GM12875 (cell line): ENCODE measurements around the gene HGFAC.

Source experiments
- H3K4me3 ChIP-seq: one replicate; pipeline ENCODE4 v1.5.1; 2011; ENCODE audit warnings: low read depth, low read length, control low read depth
- TF ChIP-seq, protein P1 (sequence below): IDR thresholded peaks from 2 replicates; pipeline ENCODE4 v1.5.1; 2011; ENCODE audit warnings: low read depth, mild to moderate bottlenecking, control low read depth, inconsistent platforms, low read length, moderate library complexity, borderline replicate concordance; ENCODE audit not compliant: insufficient read depth

HGFAC gene

DNA sequence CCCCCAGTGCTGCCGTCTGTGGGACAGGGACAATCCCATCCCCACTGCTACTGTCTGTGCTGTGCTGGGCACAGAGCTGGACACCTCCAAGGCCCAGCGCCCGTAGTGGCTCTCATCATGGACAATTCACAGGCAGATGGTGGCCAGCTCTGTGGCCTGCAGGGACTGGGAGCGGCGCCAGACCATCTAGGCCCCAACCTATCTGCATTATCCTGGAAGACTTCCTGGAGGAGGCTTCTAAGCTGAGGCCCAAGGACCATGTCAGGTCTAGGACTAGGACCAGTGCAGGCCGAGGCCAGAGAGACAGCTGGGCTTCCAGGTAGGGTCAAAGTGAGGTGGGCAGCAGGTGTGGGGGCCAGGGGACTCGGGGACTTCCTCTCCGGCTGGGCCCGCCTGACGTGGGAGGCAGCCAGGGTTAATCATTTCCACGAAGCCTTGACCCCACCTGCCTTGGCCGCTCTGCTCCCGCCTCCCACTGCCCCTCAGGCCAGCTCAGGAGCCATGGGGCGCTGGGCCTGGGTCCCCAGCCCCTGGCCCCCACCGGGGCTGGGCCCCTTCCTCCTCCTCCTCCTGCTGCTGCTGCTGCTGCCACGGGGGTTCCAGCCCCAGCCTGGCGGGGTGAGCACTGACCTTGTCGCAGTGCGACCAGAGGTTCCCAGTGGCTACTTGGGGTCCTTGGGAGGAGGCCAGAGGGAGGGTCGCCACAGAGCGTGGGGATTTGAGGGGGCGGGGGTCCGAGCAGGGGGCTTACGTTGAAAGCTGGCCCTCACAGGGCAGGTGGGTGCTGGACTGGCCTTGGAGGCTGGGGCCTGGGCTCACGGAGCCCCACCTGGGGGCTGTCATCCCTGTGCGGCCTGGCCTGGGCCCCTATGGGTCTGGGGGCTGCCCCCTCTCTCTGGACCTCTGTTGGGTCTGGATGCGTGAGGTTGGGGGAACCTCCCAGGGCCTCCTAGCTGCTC, at the start of gene HGFAC:
HGFAC (plus strand) TSS at position 468 of the 959 bp plus-strand sequence; CDS start at position 502, 34 bp downstream.
- TF ChIP-seq, protein P1, sequence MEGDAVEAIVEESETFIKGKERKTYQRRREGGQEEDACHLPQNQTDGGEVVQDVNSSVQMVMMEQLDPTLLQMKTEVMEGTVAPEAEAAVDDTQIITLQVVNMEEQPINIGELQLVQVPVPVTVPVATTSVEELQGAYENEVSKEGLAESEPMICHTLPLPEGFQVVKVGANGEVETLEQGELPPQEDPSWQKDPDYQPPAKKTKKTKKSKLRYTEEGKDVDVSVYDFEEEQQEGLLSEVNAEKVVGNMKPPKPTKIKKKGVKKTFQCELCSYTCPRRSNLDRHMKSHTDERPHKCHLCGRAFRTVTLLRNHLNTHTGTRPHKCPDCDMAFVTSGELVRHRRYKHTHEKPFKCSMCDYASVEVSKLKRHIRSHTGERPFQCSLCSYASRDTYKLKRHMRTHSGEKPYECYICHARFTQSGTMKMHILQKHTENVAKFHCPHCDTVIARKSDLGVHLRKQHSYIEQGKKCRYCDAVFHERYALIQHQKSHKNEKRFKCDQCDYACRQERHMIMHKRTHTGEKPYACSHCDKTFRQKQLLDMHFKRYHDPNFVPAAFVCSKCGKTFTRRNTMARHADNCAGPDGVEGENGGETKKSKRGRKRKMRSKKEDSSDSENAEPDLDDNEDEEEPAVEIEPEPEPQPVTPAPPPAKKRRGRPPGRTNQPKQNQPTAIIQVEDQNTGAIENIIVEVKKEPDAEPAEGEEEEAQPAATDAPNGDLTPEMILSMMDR, result no peak
- no peak within 1 kb of the TSS for H3K4me3 ChIP-seq

DNA sequence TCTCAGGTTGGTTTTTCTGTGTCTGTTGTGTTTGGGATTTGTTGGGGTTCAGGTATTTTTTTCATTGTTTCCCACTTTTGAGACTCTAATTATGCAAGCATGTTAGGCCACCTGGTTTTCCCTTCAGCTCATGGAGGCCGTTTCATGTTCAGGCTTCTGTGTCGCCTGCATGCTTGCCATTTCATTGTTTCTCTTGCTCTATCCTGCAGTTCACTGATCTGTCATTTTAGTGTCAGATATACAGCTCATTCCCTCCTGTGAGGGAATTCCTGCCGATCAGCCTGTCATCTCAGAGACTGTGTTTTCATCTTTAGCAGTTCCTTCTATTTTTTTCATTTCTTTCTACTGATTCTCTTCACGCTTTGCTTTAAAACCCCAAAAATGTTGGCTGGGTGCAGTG, 49.4 kb upstream of the HGFAC start:
- no peak overlapping the region for H3K4me3 ChIP-seq
- TF ChIP-seq, protein P1, result no peak

DNA sequence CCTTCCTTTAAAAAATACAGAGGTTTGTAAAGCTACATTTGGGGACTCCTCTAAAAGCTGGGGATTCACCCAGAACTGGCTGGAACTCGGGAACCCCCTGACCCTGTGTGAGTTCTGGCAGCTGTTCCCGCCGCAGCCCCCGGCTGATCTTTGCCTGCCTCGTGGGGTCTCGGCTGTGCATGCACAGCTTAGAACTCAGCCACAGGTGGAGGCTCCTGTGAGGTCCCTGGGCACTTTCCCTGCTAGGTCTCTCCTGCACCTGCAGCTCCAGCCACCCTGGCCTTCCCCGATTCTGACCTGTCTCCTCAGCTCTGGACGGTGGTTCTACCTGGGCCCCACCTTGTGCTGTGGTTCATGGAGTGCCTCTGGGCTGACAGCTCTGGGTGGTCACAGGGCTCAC, 48.6 kb upstream of the HGFAC start:
- TF ChIP-seq, protein P1, result no peak
- H3K4me3 ChIP-seq, result no peak overlapping the region

DNA sequence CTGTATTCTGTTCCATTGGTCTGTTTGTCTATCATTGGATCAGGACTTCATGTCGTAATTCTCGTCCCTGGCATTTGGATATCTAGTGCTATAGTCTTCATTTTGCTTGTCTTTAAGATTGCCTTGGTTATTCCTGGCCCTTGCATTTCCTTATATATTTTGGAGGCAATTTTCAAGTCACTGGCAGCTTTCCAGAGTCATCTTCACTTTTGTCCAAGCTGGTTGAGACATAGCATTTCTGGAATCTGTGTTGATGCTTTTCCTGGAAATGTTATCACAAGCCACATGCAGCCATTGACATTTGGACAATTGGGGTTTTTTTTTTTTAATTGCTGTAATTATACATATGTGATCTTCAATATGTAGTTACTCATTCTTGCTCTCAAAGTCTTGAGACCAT, 45.2 kb upstream of the HGFAC start:
- TF ChIP-seq, protein P1, result no peak
- no peak overlapping the region for H3K4me3 ChIP-seq

DNA sequence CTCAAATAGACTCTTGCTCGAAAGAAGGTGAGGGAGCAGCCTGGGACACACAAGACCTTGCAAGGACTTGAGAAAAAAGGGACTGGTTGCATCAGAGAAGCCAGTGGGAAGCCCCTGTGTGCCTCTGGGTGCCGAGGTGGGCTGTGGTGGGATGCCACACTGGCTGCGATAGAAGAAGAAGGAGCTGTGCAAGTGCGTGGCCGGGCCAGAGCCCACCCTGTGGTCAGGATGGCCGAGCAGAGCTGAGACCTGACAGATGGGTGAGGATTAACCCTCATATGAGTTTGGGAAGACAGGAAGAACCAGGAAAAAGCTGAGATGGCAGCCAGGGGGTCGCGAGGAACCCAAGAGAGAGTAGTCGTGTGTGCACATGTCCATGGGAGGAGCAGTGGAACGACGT, 44.6 kb upstream of the HGFAC start:
- H3K4me3 ChIP-seq, result no peak overlapping the region
- TF ChIP-seq, protein P1, result no peak

- TF ChIP-seq, protein P1, result no peak
- H3K4me3 ChIP-seq, result no peak overlapping the region
These were observed 42.2 kb upstream of the HGFAC start for GRCh38 chr4:3399277-3400194.
